ENCODE data around the gene ADCY5. TPM values are rescaled to one million over a fixed set of nuclear protein-coding genes. Genes with fewer than 3 reads are reported as not detected.

The ADCY5 gene
- total RNA-seq, 2 donors from 2014 or later, result 5.6 to 7.8 TPM

DNA sequence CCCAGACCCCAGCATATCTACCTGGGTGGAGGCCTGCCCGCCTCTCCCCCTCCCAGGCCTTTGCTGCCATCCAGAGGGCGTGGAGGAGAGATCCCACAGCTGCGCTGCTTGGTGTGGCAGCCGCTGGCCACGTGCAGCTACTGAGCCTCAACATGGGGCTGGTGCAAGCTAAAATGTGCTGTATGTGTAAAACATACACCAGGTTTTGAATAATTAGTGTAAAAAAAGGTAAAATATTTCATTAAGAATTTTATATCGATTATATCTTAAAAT lies 151.3 kb downstream of the ADCY5 start:
- no peaks in the 10 kb centered on the region for H3K27me3 ChIP-seq
- H3K4me1 ChIP-seq, result no peaks in the 10 kb centered on the region
- H3K27ac ChIP-seq, result no peak overlapping the region
- no peak for DNase-seq
- H3K9me3 ChIP-seq, result no peaks in the 10 kb centered on the region
- no peak overlapping the region for H3K4me3 ChIP-seq
- no peak overlapping the region for H3K9ac ChIP-seq (ENCODE audit: low read depth in 2 of 2, low read length in 2 of 2)
- TF ChIP-seq, protein P1, sequence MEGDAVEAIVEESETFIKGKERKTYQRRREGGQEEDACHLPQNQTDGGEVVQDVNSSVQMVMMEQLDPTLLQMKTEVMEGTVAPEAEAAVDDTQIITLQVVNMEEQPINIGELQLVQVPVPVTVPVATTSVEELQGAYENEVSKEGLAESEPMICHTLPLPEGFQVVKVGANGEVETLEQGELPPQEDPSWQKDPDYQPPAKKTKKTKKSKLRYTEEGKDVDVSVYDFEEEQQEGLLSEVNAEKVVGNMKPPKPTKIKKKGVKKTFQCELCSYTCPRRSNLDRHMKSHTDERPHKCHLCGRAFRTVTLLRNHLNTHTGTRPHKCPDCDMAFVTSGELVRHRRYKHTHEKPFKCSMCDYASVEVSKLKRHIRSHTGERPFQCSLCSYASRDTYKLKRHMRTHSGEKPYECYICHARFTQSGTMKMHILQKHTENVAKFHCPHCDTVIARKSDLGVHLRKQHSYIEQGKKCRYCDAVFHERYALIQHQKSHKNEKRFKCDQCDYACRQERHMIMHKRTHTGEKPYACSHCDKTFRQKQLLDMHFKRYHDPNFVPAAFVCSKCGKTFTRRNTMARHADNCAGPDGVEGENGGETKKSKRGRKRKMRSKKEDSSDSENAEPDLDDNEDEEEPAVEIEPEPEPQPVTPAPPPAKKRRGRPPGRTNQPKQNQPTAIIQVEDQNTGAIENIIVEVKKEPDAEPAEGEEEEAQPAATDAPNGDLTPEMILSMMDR (IDR thresholded peaks at IDR 0.05), result no peak
- intact Hi-C loops (cut with DNase I), result no loop called here
- H3K36me3 ChIP-seq, result no peaks in the 10 kb centered on the region

GRCh38 chr3:123296836-123297626 lies 151.9 kb downstream of the ADCY5 start:
- no peaks in the 10 kb centered on the region for H3K4me1 ChIP-seq
- no peaks in the 10 kb centered on the region for H3K9me3 ChIP-seq
- TF ChIP-seq, protein P1 (IDR thresholded peaks at IDR 0.05), result no peak
- no peaks in the 10 kb centered on the region for H3K27me3 ChIP-seq
- H3K36me3 ChIP-seq, result no peaks in the 10 kb centered on the region
- no peak overlapping the region for H3K9ac ChIP-seq (ENCODE audit: low read depth in 2 of 2, low read length in 2 of 2)
- DNase-seq, result no peak
- no peak overlapping the region for H3K4me3 ChIP-seq
- no peak overlapping the region for H3K27ac ChIP-seq
- intact Hi-C loops (cut with DNase I), result no loop called here

GRCh38 chr3:123296261-123296660 lies 152.6 kb downstream of the ADCY5 start:
- intact Hi-C loops (cut with DNase I), result no loop called here
- Histone ChIP-seq H3K9ac (ENCODE audit: low read depth in 2 of 2, low read length in 2 of 2) (no peak overlapping the region), H3K4me3 (no peak overlapping the region), H3K9me3 (no peaks in the 10 kb centered on the region), H3K27ac (no peak overlapping the region), H3K4me1 (no peaks in the 10 kb centered on the region), H3K27me3 (no peaks in the 10 kb centered on the region), H3K36me3 (no peaks in the 10 kb centered on the region)
- no peak for DNase-seq
- TF ChIP-seq, protein P1 (IDR thresholded peaks at IDR 0.05), result no peak

GRCh38 chr3:123295901-123296250 lies 153.0 kb downstream of the ADCY5 start:
- Histone ChIP-seq H3K36me3 (no peaks in the 10 kb centered on the region), H3K27ac (no peak overlapping the region), H3K4me3 (no peak overlapping the region), H3K9me3 (no peaks in the 10 kb centered on the region), H3K27me3 (no peaks in the 10 kb centered on the region), H3K4me1 (no peaks in the 10 kb centered on the region), H3K9ac (ENCODE audit: low read depth in 2 of 2, low read length in 2 of 2) (no peak overlapping the region)
- intact Hi-C loops (cut with DNase I), result no loop called here
- TF ChIP-seq, protein P1 (IDR thresholded peaks at IDR 0.05), result no peak
- DNase-seq, result no peak

DNA sequence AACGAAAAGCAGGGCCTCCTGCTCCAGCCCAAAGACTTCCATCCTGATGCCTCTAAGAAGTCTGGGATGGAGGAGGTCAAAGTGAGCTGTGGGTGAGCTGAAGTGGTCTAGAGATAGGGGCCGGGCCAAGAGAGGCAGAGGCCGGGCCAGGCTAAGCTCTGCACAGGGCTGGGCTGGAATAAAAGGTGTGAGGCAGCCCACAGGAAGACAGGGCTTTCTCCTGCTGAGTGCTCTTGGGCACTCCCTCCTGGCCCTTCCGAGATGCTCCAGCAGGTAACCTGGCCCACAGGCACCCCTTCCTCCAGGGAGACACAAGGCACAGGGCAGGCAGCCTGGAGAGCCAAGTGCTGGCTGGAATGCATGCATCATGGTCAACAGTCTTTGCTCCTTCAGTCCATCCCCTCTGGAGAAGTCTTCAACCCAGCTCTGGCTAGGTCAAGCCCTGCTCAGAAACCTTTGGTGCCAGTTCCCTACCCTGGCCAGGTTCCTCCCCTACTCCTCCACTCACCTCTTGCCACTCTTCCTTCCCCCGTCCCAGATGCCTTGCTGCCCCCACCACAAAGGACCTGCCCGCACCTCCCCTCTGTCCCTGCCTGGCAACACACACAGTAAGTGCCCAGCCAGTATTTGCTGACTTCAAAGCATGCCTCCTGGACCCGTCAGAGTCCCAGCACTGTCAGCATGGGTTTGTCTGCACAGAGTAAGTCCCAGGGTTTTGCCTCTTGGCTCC lies 153.6 kb downstream of the ADCY5 start:
- Histone ChIP-seq H3K36me3 (no peaks in the 10 kb centered on the region), H3K9me3 (no peaks in the 10 kb centered on the region), H3K27me3 (no peaks in the 10 kb centered on the region), H3K4me3 (no peak overlapping the region), H3K27ac (no peak overlapping the region), H3K9ac (ENCODE audit: low read depth in 2 of 2, low read length in 2 of 2) (no peak overlapping the region), H3K4me1 (no peaks in the 10 kb centered on the region)
- intact Hi-C loops (cut with DNase I), result no loop called here
- no peak for DNase-seq
- TF ChIP-seq, protein P1 (IDR thresholded peaks at IDR 0.05), result no peak
